GM12801 (cell line): ENCODE results near the gene HSPB2.

Experiments
- CTCF ChIP-seq: IDR thresholded peaks from one replicate; pipeline ENCODE4 v1.5.1; 2011; ENCODE audit warnings: control low read depth; ENCODE audit not compliant: insufficient read length; ENCODE audit errors: extremely low read depth

The HSPB2 gene

GRCh38 chr11:111879637-111879960, 32.9 kb upstream of the HSPB2 start:
- no peak for TF ChIP-seq CTCF

- no peak for TF ChIP-seq CTCF
These were observed 30.3 kb upstream of the HSPB2 start for GRCh38 chr11:111882202-111882601.

GRCh38 chr11:111886032-111886431, 26.5 kb upstream of the HSPB2 start:
- TF ChIP-seq CTCF, result no peak

GRCh38 chr11:111886844-111887243, 25.7 kb upstream of the HSPB2 start:
- TF ChIP-seq CTCF, result no peak

- no peak for TF ChIP-seq CTCF
These were observed 7.1 kb upstream of the HSPB2 start for GRCh38 chr11:111905411-111905810.

- TF ChIP-seq CTCF, result no peak
These were observed 5.9 kb upstream of the HSPB2 start for GRCh38 chr11:111906680-111907079.

GRCh38 chr11:111908639-111909305, 3.8 kb upstream of the HSPB2 start:
- no peak for TF ChIP-seq CTCF
